SK-N-SH (cell line): ENCODE measurements around the gene CNPY2.
"Not testable (repeated sequence)": the region's sequence is repeated elsewhere in the genome, so short reads cannot be mapped to it uniquely, and the experiment has no call there.

Experiments used
- TAF1 ChIP-seq: IDR thresholded peaks from 2 replicates; pipeline ENCODE4 v1.6.1; 2012; ENCODE audit warnings: low read depth, mild to moderate bottlenecking, low read length, moderate library complexity, borderline replicate concordance
- TF ChIP-seq, protein P1 (sequence below): fragments of 200-600 bp; sonication (generic); IDR thresholded peaks from 2 replicates; pipeline ENCODE4 v1.6.1; 2017; ENCODE audit warnings: antibody characterized with exemption, mild to moderate bottlenecking, moderate library complexity
- TF ChIP-seq, protein P2 (sequence below): IDR thresholded peaks from 2 replicates; pipeline ENCODE4 v1.6.1; 2012; ENCODE audit warnings: mild to moderate bottlenecking, low read depth, low read length, moderate library complexity

DNA sequence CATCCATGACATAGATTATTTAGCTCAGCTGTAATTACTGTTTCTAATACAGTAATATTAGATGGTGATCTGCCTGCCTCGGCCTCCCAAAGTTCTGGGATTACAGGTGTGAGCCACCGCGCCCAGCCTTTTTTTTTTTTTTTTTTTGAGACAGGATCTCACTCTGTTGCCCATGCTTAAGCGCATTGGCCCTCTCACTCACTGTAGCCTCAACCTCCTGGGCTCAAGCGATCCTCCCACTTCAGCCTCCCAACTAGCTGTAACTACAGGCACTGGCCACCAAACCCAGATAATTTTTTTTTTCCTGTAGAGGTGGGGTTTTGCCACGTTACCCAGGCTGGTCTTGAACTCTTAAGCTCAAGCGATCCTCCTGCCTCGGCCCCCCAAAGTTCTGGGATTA, 19.7 kb upstream of the CNPY2 start:
- TF ChIP-seq, protein P1, sequence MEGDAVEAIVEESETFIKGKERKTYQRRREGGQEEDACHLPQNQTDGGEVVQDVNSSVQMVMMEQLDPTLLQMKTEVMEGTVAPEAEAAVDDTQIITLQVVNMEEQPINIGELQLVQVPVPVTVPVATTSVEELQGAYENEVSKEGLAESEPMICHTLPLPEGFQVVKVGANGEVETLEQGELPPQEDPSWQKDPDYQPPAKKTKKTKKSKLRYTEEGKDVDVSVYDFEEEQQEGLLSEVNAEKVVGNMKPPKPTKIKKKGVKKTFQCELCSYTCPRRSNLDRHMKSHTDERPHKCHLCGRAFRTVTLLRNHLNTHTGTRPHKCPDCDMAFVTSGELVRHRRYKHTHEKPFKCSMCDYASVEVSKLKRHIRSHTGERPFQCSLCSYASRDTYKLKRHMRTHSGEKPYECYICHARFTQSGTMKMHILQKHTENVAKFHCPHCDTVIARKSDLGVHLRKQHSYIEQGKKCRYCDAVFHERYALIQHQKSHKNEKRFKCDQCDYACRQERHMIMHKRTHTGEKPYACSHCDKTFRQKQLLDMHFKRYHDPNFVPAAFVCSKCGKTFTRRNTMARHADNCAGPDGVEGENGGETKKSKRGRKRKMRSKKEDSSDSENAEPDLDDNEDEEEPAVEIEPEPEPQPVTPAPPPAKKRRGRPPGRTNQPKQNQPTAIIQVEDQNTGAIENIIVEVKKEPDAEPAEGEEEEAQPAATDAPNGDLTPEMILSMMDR, result not testable (repeated sequence)
- TF ChIP-seq, protein P2, sequence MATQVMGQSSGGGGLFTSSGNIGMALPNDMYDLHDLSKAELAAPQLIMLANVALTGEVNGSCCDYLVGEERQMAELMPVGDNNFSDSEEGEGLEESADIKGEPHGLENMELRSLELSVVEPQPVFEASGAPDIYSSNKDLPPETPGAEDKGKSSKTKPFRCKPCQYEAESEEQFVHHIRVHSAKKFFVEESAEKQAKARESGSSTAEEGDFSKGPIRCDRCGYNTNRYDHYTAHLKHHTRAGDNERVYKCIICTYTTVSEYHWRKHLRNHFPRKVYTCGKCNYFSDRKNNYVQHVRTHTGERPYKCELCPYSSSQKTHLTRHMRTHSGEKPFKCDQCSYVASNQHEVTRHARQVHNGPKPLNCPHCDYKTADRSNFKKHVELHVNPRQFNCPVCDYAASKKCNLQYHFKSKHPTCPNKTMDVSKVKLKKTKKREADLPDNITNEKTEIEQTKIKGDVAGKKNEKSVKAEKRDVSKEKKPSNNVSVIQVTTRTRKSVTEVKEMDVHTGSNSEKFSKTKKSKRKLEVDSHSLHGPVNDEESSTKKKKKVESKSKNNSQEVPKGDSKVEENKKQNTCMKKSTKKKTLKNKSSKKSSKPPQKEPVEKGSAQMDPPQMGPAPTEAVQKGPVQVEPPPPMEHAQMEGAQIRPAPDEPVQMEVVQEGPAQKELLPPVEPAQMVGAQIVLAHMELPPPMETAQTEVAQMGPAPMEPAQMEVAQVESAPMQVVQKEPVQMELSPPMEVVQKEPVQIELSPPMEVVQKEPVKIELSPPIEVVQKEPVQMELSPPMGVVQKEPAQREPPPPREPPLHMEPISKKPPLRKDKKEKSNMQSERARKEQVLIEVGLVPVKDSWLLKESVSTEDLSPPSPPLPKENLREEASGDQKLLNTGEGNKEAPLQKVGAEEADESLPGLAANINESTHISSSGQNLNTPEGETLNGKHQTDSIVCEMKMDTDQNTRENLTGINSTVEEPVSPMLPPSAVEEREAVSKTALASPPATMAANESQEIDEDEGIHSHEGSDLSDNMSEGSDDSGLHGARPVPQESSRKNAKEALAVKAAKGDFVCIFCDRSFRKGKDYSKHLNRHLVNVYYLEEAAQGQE, result not testable (repeated sequence)
- not testable (repeated sequence) for TF ChIP-seq TAF1
